ENCODE measurements around the gene CTNND2. TPM values are rescaled to one million over a fixed set of nuclear protein-coding genes. Genes with fewer than 3 reads are reported as not detected.

CTNND2 gene
- total RNA-seq, 2 experiments from 2014 or later = not detected

- no peak overlapping the region for H3K4me3 Mint-ChIP-seq
- no peaks in the 10 kb centered on the region for H3K9me3 Mint-ChIP-seq
- CTCF ChIA-PET = no interaction called here
- DNase-seq = no peak
- H3K27ac Mint-ChIP-seq = no peak overlapping the region
- H3K36me3 Mint-ChIP-seq (ENCODE audit: low read depth) = no peaks in the 10 kb centered on the region
- H3K27me3 Mint-ChIP-seq (ENCODE audit: low read depth) = peaks cover 19% of the 10 kb centered on the region
- intact Hi-C loops (cut with micrococcal nuclease) = loop anchor here (10.0 kb wide), 1 partner anchor 381 kb away; no protein-coding TSS in a partner anchor
- peaks cover 9% of the 10 kb centered on the region for H3K4me1 Mint-ChIP-seq (ENCODE audit: low read depth)
Observed at GRCh38 chr5:10984021-10984715, 920.1 kb downstream of the CTNND2 start.

GRCh38 chr5:10982626-10983025 is 921.6 kb downstream of the CTNND2 start:
- peaks cover 11% of the 10 kb centered on the region for H3K27me3 Mint-ChIP-seq (ENCODE audit: low read depth)
- CTCF ChIA-PET = no interaction called here
- H3K36me3 Mint-ChIP-seq (ENCODE audit: low read depth) = no peaks in the 10 kb centered on the region
- H3K27ac Mint-ChIP-seq = no peak overlapping the region
- no peaks in the 10 kb centered on the region for H3K9me3 Mint-ChIP-seq
- H3K4me3 Mint-ChIP-seq = no peak overlapping the region
- DNase-seq = no peak
- intact Hi-C loops (cut with micrococcal nuclease) = loop anchor here (10.0 kb wide), 1 partner anchor 382 kb away; no protein-coding TSS in a partner anchor
- no peaks in the 10 kb centered on the region for H3K4me1 Mint-ChIP-seq (ENCODE audit: low read depth)

- intact Hi-C loops (cut with micrococcal nuclease) = loop anchor here (10.0 kb wide), 1 partner anchor 383 kb away; no protein-coding TSS in a partner anchor
- CTCF ChIA-PET = no interaction called here
Observed at GRCh38 chr5:10981932-10982331, 922.3 kb downstream of the CTNND2 start.

GRCh38 chr5:10977011-10977410 is 927.2 kb downstream of the CTNND2 start:
- DNase-seq = no peak
- H3K27me3 Mint-ChIP-seq (ENCODE audit: low read depth) = peaks cover 3% of the 10 kb centered on the region
- no peaks in the 10 kb centered on the region for H3K4me1 Mint-ChIP-seq (ENCODE audit: low read depth)
- CTCF ChIA-PET = interaction anchor here (0.6 to 1.2 kb wide), 4 partner anchors 9 to 771 kb away, joined by 3 to 4 read pairs (median 3); no protein-coding TSS in a partner anchor
- H3K36me3 Mint-ChIP-seq (ENCODE audit: low read depth) = no peaks in the 10 kb centered on the region
- H3K27ac Mint-ChIP-seq = no peak overlapping the region
- H3K4me3 Mint-ChIP-seq = no peak overlapping the region
- no peaks in the 10 kb centered on the region for H3K9me3 Mint-ChIP-seq
- intact Hi-C loops (cut with micrococcal nuclease) = no loop called here

More at GRCh38 chr5:10981932-10982331, 922.3 kb downstream of the CTNND2 start:
- H3K27ac Mint-ChIP-seq = no peak overlapping the region
- no peak for DNase-seq
- no peaks in the 10 kb centered on the region for H3K4me1 Mint-ChIP-seq (ENCODE audit: low read depth)
- H3K36me3 Mint-ChIP-seq (ENCODE audit: low read depth) = no peaks in the 10 kb centered on the region
- peaks cover 7% of the 10 kb centered on the region for H3K27me3 Mint-ChIP-seq (ENCODE audit: low read depth)
- no peaks in the 10 kb centered on the region for H3K9me3 Mint-ChIP-seq
- no peak overlapping the region for H3K4me3 Mint-ChIP-seq

- Mint-ChIP-seq H3K27me3 (ENCODE audit: low read depth) (peaks cover 3% of the 10 kb centered on the region), H3K4me1 (ENCODE audit: low read depth) (no peaks in the 10 kb centered on the region), H3K4me3 (no peak overlapping the region), H3K27ac (no peak overlapping the region), H3K9me3 (no peaks in the 10 kb centered on the region), H3K36me3 (ENCODE audit: low read depth) (no peaks in the 10 kb centered on the region)
- intact Hi-C loops (cut with micrococcal nuclease) = no loop called here
- CTCF ChIA-PET = interaction anchor here (0.9 kb wide), 1 partner anchor 12 kb away, joined by 4 read pairs; no protein-coding TSS in a partner anchor
- no peak for DNase-seq
Observed at GRCh38 chr5:10975945-10976344, 928.3 kb downstream of the CTNND2 start.

GRCh38 chr5:10974850-10975249 is 929.4 kb downstream of the CTNND2 start:
- no peaks in the 10 kb centered on the region for H3K36me3 Mint-ChIP-seq (ENCODE audit: low read depth)
- DNase-seq = no peak
- intact Hi-C loops (cut with micrococcal nuclease) = no loop called here
- CTCF ChIA-PET = no interaction called here
- no peak overlapping the region for H3K27ac Mint-ChIP-seq
- H3K4me1 Mint-ChIP-seq (ENCODE audit: low read depth) = no peaks in the 10 kb centered on the region
- no peak overlapping the region for H3K4me3 Mint-ChIP-seq
- no peaks in the 10 kb centered on the region for H3K9me3 Mint-ChIP-seq
- peaks cover 3% of the 10 kb centered on the region for H3K27me3 Mint-ChIP-seq (ENCODE audit: low read depth)

- H3K36me3 Mint-ChIP-seq (ENCODE audit: low read depth) = no peaks in the 10 kb centered on the region
- H3K9me3 Mint-ChIP-seq = no peaks in the 10 kb centered on the region
- H3K27ac Mint-ChIP-seq = no peak overlapping the region
- intact Hi-C loops (cut with micrococcal nuclease) = no loop called here
- H3K27me3 Mint-ChIP-seq (ENCODE audit: low read depth) = peaks cover 3% of the 10 kb centered on the region
- no peak overlapping the region for H3K4me3 Mint-ChIP-seq
- no peaks in the 10 kb centered on the region for H3K4me1 Mint-ChIP-seq (ENCODE audit: low read depth)
- CTCF ChIA-PET = no interaction called here
- DNase-seq = no peak
Observed at GRCh38 chr5:10973316-10973715, 930.9 kb downstream of the CTNND2 start.

- Mint-ChIP-seq H3K9me3 (no peaks in the 10 kb centered on the region), H3K27me3 (ENCODE audit: low read depth) (no peaks in the 10 kb centered on the region), H3K4me3 (no peak overlapping the region), H3K27ac (no peak overlapping the region), H3K36me3 (ENCODE audit: low read depth) (no peaks in the 10 kb centered on the region), H3K4me1 (ENCODE audit: low read depth) (no peaks in the 10 kb centered on the region)
- no peak for DNase-seq
- intact Hi-C loops (cut with micrococcal nuclease) = no loop called here
- CTCF ChIA-PET = interaction anchor here (1.0 kb wide), 1 partner anchor 18 kb away, joined by 3 read pairs; no protein-coding TSS in a partner anchor
Observed at GRCh38 chr5:10969684-10970180, 934.5 kb downstream of the CTNND2 start.

- intact Hi-C loops (cut with micrococcal nuclease) = no loop called here
- Mint-ChIP-seq H3K9me3 (peaks cover 1% of the 10 kb centered on the region), H3K27me3 (ENCODE audit: low read depth) (no peaks in the 10 kb centered on the region)
Observed at GRCh38 chr5:10964806-10965205, 939.4 kb downstream of the CTNND2 start.

GRCh38 chr5:10958728-10959127 is 945.5 kb downstream of the CTNND2 start:
- CTCF ChIA-PET = no interaction called here
- no peaks in the 10 kb centered on the region for H3K27me3 Mint-ChIP-seq (ENCODE audit: low read depth)
- H3K9me3 Mint-ChIP-seq = peaks cover 10% of the 10 kb centered on the region
- DNase-seq = no peak
- peaks cover 7% of the 10 kb centered on the region for H3K4me1 Mint-ChIP-seq (ENCODE audit: low read depth)
- H3K36me3 Mint-ChIP-seq (ENCODE audit: low read depth) = no peaks in the 10 kb centered on the region
- H3K4me3 Mint-ChIP-seq = no peak overlapping the region
- no peak overlapping the region for H3K27ac Mint-ChIP-seq
- intact Hi-C loops (cut with micrococcal nuclease) = no loop called here

More at GRCh38 chr5:10964806-10965205, 939.4 kb downstream of the CTNND2 start:
- Mint-ChIP-seq H3K36me3 (ENCODE audit: low read depth) (no peaks in the 10 kb centered on the region), H3K27ac (no peak overlapping the region), H3K4me3 (no peak overlapping the region), H3K4me1 (ENCODE audit: low read depth) (peaks cover 7% of the 10 kb centered on the region)
- DNase-seq = no peak
- CTCF ChIA-PET = no interaction called here

- CTCF ChIA-PET = interaction anchor here (0.6 kb wide), 1 partner anchor 496 kb away, joined by 3 read pairs; no protein-coding TSS in a partner anchor
- Mint-ChIP-seq H3K36me3 (ENCODE audit: low read depth) (no peaks in the 10 kb centered on the region), H3K27ac (no peak overlapping the region), H3K9me3 (no peaks in the 10 kb centered on the region), H3K4me3 (no peak overlapping the region), H3K4me1 (ENCODE audit: low read depth) (no peaks in the 10 kb centered on the region), H3K27me3 (ENCODE audit: low read depth) (peaks cover 5% of the 10 kb centered on the region)
- intact Hi-C loops (cut with micrococcal nuclease) = no loop called here
- DNase-seq = no peak
Observed at GRCh38 chr5:10949856-10950630, 954.2 kb downstream of the CTNND2 start.

GRCh38 chr5:10946050-10946449 is 958.2 kb downstream of the CTNND2 start:
- CTCF ChIA-PET = interaction anchor here (0.8 kb wide), 1 partner anchor 25 kb away, joined by 3 read pairs; no protein-coding TSS in a partner anchor

More at GRCh38 chr5:10946050-10946449, 958.2 kb downstream of the CTNND2 start:
- DNase-seq = no peak
- Mint-ChIP-seq H3K36me3 (ENCODE audit: low read depth) (no peaks in the 10 kb centered on the region), H3K27ac (no peak overlapping the region), H3K4me3 (no peak overlapping the region), H3K9me3 (no peaks in the 10 kb centered on the region), H3K4me1 (ENCODE audit: low read depth) (no peaks in the 10 kb centered on the region), H3K27me3 (ENCODE audit: low read depth) (peaks cover 3% of the 10 kb centered on the region)
- intact Hi-C loops (cut with micrococcal nuclease) = no loop called here
